Mesothelial cell of epicardium (in vitro differentiated cells): ENCODE data around the gene SKIDA1. TPM values are rescaled to one million over a fixed set of nuclear protein-coding genes. Genes with fewer than 3 reads are reported as not detected.

Source experiments
- DNase-seq, 2 experiments: peaks; one replicate each; pipeline ENCODE4 v3.0.0; 2021; ENCODE audit warnings: low spot score in 2 of 2; ENCODE audit not compliant: unreplicated experiment in 2 of 2
- H3K27ac Mint-ChIP-seq: 2 replicates; pipeline ENCODE4 v1.8.0; 2021; ENCODE audit warnings: mixed read lengths
- H3K27me3 Mint-ChIP-seq: 2 replicates; pipeline ENCODE4 v1.8.0; 2021; ENCODE audit warnings: low read depth, mixed read lengths
- H3K36me3 Mint-ChIP-seq: 2 replicates; pipeline ENCODE4 v1.8.0; 2021; ENCODE audit warnings: mixed read lengths
- H3K4me1 Mint-ChIP-seq: 2 replicates; pipeline ENCODE4 v1.8.0; 2021; ENCODE audit warnings: mixed read lengths
- H3K4me3 Mint-ChIP-seq: 2 replicates; pipeline ENCODE4 v1.8.0; 2021; ENCODE audit warnings: mild to moderate bottlenecking, moderate library complexity, mixed read lengths
- H3K9me3 Mint-ChIP-seq: 2 replicates; pipeline ENCODE4 v1.8.0; 2021; ENCODE audit warnings: mixed read lengths
- total RNA-seq: library from RNA; stranded (reverse); gene quantifications from 3 replicates; pipeline ENCODE4 v1.2.1, GENCODE V29; 2021
- TF ChIP-seq, protein P1 (sequence below): fragments of 200-600 bp; sonication (generic); IDR thresholded peaks from one replicate; pipeline ENCODE4 v1.5.0; 2021; ENCODE audit warnings: antibody characterized with exemption; ENCODE audit not compliant: unreplicated experiment

SKIDA1 gene
- total RNA-seq, 1 donor from 2014 or later, result 9.7 TPM

DNA sequence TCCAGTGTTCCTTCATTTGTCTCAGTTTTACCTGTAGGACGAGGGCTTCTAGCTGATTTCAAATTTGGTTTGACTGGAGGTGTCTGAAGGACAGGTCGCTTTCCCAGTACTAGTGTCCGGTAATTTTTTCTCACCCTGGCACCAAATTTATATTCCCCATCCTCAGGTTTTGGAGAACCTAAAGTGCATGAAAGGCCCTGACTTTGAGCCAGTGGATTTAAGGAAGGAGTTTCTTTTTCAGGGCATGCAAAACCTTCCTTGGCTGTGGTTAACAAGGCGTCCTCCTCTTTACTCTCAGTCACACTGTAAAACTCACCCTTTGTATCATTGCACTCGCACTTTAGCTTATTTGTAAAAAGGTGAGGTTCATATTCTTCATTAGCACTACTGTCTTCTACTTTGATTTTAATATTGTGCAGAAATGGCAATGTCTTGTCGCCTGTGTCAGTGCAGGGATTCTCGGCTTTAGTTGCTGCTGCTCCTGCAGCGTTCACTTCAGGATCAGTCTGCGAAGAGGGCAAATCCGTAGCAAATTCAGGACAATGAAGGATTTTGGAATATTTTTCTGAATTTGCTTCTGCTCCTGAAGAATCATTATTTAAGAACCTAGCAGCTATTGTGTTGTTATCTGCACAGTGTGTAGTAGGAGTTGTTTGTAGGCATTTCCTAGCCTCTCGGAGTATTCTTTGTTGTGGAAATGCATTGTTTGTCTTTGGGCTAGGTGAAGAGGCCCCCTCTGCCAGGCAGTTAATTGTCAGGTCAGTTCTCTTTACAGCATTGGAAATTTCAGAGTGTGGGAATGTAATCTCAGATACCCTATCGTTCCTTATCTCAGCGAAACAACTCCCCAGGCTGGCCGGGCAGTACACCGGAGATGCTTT is 9.9 kb downstream of the SKIDA1 start:
- H3K9me3 Mint-ChIP-seq, result no peaks in the 10 kb centered on the region
- no peak for DNase-seq
- TF ChIP-seq, protein P1, sequence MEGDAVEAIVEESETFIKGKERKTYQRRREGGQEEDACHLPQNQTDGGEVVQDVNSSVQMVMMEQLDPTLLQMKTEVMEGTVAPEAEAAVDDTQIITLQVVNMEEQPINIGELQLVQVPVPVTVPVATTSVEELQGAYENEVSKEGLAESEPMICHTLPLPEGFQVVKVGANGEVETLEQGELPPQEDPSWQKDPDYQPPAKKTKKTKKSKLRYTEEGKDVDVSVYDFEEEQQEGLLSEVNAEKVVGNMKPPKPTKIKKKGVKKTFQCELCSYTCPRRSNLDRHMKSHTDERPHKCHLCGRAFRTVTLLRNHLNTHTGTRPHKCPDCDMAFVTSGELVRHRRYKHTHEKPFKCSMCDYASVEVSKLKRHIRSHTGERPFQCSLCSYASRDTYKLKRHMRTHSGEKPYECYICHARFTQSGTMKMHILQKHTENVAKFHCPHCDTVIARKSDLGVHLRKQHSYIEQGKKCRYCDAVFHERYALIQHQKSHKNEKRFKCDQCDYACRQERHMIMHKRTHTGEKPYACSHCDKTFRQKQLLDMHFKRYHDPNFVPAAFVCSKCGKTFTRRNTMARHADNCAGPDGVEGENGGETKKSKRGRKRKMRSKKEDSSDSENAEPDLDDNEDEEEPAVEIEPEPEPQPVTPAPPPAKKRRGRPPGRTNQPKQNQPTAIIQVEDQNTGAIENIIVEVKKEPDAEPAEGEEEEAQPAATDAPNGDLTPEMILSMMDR, result no peak
- H3K4me1 Mint-ChIP-seq, result peaks cover 78% of the 10 kb centered on the region
- H3K27me3 Mint-ChIP-seq, result no peaks in the 10 kb centered on the region
- H3K27ac Mint-ChIP-seq, result peak overlapping the region; percentile 96
- peak overlapping the region; percentile 83 for H3K4me3 Mint-ChIP-seq
- H3K36me3 Mint-ChIP-seq, result no peaks in the 10 kb centered on the region

DNA sequence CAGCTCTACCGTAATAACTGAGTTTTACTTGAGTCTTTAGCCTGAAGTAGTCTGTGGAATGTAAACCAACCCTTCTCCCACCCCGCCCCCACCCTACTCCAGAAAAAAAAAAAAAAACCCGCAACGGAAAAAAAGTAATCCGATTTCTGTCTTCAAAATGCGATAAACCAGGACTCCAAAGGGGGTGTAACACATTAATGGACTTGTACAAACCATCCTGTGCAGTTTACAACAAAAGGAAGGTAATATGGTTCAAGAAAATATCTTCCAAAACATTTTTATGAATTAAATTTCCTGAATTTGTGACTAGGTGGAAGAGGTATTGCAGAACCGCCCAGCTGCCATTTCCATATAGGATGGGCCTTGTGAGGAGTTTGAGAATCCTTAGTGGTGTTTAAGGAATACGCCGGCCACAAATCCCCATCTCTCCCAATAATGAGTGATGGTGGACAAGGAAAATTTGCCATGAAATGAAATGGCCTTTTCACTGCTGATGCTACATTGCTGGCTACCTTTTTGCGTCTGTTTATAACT is 10.6 kb downstream of the SKIDA1 start:
- TF ChIP-seq, protein P1, result no peak
- DNase-seq, result no peak
- H3K27me3 Mint-ChIP-seq, result no peaks in the 10 kb centered on the region
- H3K4me3 Mint-ChIP-seq, result peak overlapping the region; percentile 83
- H3K4me1 Mint-ChIP-seq, result peaks cover 73% of the 10 kb centered on the region
- peak overlapping the region; percentile 96 for H3K27ac Mint-ChIP-seq
- no peaks in the 10 kb centered on the region for H3K9me3 Mint-ChIP-seq
- H3K36me3 Mint-ChIP-seq, result no peaks in the 10 kb centered on the region

GRCh38 chr10:21514129-21514817 is 11.2 kb downstream of the SKIDA1 start:
- Mint-ChIP-seq H3K4me1 (peaks cover 70% of the 10 kb centered on the region), H3K36me3 (no peaks in the 10 kb centered on the region), H3K27ac (peak overlapping the region; percentile 96), H3K4me3 (peak overlapping the region; percentile 83), H3K27me3 (no peaks in the 10 kb centered on the region), H3K9me3 (no peaks in the 10 kb centered on the region)
- TF ChIP-seq, protein P1, result no peak
- no peak for DNase-seq

DNA sequence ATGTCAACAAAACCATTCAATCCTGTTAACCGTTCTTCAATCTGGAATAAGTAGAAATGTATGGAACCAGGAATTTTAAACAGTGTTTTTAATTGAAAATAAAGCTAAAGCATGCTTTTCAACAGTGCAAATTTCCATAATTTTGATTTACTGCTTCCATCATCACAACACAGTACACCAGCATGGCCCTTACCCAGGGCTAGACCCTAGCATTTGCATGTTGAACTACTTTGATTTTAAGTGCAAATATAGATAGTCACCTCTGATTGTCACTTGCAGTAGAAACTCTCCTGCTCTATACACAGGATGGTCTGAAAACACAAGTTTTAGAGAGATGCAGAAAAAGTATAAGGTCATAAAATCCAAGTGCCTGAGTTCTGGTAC is 12.1 kb downstream of the SKIDA1 start:
- H3K36me3 Mint-ChIP-seq, result no peaks in the 10 kb centered on the region
- peaks cover 69% of the 10 kb centered on the region for H3K4me1 Mint-ChIP-seq
- peak overlapping the region; percentile 83 for H3K4me3 Mint-ChIP-seq
- H3K27ac Mint-ChIP-seq, result peak overlapping the region; percentile 88
- no peaks in the 10 kb centered on the region for H3K27me3 Mint-ChIP-seq
- DNase-seq, result no peak
- H3K9me3 Mint-ChIP-seq, result no peaks in the 10 kb centered on the region
- TF ChIP-seq, protein P1, result no peak

DNA sequence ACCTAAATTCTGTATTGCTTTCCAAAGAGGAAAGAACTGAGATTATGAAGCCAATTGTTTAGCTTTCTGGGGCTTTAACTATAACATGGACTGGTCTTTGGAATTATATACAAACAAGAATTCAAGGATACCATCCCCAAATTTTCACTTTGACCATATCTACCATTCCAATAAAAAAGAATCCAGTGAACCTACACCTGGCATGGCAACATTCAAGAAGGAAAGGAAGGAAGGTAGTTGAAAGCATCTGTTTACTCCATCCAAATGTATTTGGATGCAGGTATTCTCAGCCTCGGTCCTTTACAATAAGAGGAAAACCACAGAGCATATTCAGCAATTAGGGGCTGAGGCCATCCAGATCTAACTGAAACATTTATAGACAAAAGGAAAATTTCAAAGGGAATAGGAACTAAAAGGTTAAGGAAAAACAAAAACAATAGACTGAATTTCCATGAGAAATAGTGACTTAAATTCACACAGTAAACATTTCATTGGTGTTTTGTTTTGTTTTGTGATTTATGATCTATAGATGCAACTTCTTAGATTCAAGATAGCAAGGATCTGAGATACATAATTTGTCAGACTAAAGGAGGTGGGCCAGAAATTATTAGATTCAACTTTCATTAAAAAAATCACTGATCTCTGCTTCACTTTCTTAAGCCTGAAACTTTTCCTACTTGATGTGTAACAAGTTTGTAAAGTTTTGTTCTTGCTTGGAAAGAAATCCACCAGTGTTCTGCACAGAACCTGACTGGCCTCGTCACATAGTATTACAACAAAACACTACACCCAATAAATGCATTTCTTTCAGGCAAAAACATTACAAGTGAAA is 12.7 kb downstream of the SKIDA1 start:
- Mint-ChIP-seq H3K4me1 (peaks cover 69% of the 10 kb centered on the region), H3K27me3 (no peaks in the 10 kb centered on the region), H3K27ac (peak overlapping the region; percentile 88), H3K4me3 (peak overlapping the region; percentile 83), H3K36me3 (no peaks in the 10 kb centered on the region), H3K9me3 (no peaks in the 10 kb centered on the region)
- TF ChIP-seq, protein P1, result no peak
- no peak for DNase-seq
